Stimulated activated CD4-positive, alpha-beta T cell treated with anti-CD3 and anti-CD28 coated beads, Interleukin-4, amount 100 ng/mL, for 24 hours (primary cell): ENCODE measurements around the gene USP53.
"Not testable (repeated sequence)": the region's sequence is repeated elsewhere in the genome, so short reads cannot be mapped to it uniquely, and the experiment has no call there.

Source experiments
- DNase-seq: peaks from one replicate; pipeline ENCODE4 v3.0.0-alpha.2; 2020

The USP53 gene

DNA sequence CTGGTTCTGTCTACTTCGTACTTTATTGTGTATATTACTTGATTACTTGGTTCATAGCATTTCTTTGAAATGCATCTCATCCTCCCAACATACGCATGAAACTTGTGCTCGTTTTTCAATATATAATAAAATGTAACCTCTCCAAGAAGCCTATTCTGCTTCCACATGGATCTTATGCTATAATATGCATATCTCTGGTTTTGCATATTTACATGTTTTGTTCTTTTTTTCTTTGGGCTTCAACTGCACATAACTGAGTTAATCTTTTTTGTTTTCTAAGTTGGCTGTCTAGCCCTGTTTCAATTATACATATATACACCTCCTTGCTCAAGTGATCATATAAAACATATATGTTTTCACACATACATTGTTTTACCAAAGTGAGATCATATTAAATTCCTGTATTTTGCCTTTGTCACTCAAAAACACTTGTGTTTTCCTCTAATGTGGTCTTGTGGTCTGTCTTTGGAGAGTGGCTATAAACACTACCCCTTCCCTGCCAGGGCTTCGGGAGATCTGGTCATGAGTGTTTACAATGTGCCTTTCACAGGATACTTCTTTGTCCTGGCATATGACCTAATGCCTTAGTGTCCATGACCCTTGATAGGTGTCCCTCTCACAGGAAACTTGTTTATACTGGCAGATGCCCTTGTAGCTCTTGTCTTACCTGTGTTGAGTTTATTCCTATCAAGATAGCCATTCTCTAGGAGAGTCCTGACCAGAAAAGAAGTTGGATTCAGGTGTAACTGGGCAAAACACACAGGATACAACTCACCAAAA lies 17.6 kb downstream of the USP53 start:
- DNase-seq = no peak

DNA sequence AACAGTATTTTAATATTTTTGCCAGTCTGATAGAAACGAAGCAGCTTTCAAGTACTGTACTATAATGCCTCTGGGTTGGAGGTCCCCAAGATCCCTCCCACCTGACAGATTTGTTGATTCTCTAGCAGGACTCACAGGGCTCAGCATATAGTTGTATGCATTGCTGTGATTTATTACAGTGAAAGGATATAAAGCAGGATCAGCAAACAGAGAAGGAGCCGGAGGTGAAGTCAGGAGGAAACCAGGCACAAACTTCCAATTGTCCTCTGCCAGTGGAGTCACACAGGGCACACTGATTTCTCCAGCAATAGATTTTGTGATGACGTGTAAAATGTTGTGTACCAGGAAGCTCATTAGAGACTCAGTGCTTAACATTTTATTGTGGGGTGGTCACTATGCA lies 19.0 kb downstream of the USP53 start:
- DNase-seq = no peak

- DNase-seq = no peak
Observed at GRCh38 chr4:119232286-119232685, 19.8 kb downstream of the USP53 start.

DNA sequence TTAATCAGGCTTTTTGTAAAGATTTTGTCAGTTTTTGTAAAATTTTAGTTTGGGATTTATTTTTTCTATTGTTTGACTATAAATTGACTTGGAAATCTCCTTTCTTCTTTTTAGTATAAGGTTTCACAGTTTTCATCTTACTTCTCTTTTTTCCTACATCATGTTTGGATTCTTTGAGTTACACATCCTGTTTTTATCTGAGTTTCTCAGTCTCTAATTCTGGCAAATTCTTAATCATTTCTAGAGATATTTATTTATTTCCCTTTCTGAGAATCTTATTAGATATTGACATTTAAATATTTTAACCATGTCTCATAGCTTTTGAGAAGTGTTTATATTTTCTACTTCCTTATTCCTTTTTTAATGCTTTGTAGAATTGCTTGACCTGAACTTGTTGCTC lies 20.7 kb downstream of the USP53 start:
- no peak for DNase-seq

- no peak for DNase-seq
Observed at GRCh38 chr4:119233750-119234149, 21.2 kb downstream of the USP53 start.

DNA sequence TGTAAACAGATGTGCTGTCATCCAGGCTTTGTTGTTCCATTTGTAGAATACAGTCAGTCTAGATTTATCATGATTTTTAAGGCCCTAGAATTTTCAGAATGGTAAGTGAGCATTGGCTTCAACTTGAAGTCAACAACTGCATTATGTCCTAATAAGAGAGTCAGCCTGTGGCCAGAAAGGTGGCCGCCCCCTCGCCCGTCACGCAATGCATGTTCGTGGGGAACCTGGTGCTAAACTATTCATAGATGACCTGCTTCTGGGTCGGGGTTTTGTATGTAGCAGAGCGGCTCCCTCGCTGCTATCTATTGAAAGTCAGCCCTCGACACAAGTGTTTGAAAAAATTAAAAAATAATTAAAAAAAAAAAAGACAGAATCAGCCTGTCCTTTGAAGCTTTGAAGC lies 24.7 kb downstream of the USP53 start:
- DNase-seq = no peak

DNA sequence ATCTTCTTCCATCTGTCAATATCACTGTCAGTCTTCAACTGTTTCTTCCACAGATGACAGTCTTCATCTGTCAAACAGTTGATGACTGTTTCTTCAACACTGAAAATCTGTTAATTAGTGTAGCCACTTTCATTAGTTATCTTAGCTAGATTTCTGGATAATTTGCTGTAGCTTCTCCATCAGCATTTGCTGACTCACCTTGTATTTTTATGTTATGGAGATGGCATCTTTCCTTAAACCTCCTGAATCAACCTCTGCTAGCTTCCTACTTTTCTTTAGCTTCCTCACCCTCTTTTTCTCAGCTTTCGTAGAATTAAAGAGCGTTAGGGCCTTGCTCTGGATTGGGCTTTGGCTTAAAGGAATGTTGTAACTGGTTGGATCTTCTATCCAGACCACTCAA lies 25.1 kb downstream of the USP53 start:
- DNase-seq = no peak

GRCh38 chr4:119238068-119238722 lies 25.7 kb downstream of the USP53 start:
- DNase-seq = peak; percentile 37

DNA sequence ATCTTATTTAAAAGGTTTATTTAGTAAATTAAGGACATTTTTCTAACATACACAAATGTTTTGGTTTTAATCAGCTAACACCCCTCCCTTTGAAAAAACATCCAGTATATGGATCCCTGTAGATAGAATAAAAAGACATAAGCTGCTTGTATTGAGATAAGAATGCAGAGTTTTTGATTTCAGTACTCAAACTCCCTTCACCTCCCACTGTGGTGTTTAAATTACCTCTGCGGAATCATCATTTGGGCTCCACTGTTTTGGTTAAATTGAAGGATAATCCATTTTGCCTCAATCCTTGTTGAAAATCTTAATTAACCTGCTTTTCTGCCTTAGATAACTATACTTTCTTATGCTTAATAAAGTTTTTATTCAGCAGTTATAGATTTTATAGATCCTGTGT lies 27.6 kb downstream of the USP53 start:
- no peak for DNase-seq

DNA sequence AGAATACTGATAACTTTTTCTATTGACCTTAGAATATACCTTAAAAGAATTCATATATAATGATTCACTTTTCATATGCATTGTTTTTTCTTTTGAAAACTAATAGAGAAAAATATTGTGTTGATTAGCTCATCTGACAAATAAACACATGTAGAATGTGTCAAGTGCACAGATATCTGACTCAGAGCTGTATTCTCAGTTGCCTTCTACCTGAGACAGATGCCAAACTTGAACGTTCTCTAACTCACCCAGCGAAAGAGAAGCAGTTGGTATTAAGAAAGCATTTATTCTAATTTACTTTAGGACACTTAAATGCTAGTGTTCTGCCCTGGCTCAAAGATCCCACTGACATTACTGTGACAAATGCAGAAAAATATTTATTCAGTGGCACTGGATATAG lies 28.1 kb downstream of the USP53 start:
- DNase-seq = no peak

- no peak for DNase-seq
Observed at GRCh38 chr4:119242417-119242816, 29.9 kb downstream of the USP53 start.

DNA sequence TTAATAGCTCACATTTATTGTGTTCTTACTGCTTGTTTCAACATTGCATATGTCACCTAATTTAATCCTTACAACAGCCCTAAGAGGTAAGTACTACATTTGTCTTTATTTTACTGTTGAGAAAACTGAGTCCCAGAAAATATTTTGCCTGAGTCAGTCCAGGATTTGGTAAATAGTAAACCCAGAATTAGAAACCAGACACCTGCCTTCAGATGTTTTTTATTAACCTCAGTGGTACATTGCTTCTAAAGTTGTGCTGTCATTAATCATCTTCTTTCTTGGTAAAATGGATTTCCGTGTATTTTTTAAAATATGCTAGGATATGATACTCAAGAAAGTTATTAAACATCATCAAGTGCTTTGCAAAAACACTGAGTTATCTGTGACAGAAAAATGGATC lies 31.4 kb downstream of the USP53 start:
- no peak for DNase-seq

DNA sequence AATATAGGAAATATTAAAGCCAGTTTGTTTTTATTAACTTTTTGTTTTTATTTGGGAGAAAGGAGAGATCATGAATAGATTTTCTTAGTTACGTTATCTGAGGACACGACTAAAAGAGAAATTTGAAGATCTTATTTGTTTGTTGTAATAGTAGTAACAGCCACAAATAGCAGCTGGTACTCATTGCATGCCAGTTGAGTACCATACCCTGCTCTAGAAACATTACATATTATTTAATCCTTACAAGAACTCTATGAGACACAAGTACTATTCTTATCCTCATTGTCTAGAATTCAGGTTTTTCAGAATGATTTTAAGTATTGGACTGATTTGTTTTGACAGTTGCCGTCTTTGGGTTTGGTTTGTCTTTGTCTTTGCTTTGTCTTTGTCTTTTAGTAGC lies 31.8 kb downstream of the USP53 start:
- no peak for DNase-seq

DNA sequence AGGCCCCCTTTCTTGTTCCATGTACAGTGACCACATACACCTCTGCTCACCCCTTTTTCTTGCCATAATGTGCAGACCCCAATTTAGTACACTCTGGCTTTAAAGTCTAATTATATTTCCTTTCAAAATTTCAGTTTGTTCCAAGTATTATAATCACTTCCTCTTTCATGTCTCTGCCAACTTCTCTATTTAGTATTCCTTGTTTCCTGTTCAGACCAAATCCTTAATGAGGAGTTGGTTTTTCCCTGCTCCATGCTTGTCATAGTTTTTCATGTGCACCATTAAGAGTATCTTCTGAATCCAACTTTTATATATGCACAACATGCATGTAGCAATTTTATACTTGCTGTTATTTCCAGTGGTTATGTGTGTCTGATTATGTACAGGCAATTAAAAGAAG lies 32.3 kb downstream of the USP53 start:
- no peak for DNase-seq

GRCh38 chr4:119246177-119246733 lies 33.7 kb downstream of the USP53 start:
- DNase-seq = no peak

- DNase-seq = not testable (repeated sequence)
Observed at GRCh38 chr4:119251037-119251436, 38.5 kb downstream of the USP53 start.

DNA sequence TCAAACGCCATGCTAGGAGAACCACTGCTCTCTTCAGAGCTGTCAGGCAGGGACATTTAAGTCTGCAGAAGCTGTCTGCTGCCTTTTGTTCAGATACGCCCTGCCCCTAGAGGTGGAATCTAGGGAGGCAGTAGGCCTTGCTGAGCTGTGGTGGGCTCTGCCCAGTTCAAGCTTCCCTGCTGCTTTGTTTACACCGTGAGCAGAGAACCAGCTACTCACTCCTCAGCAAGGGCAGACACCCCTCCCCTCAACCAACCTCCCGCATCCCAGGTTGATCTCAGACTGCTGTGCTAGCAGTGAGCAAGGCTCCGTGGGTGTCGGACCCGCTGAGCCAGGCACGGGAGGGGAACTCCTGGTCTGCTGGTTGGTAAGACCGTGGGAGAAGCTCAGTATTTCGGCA lies 42.7 kb downstream of the USP53 start:
- not testable (repeated sequence) for DNase-seq

DNA sequence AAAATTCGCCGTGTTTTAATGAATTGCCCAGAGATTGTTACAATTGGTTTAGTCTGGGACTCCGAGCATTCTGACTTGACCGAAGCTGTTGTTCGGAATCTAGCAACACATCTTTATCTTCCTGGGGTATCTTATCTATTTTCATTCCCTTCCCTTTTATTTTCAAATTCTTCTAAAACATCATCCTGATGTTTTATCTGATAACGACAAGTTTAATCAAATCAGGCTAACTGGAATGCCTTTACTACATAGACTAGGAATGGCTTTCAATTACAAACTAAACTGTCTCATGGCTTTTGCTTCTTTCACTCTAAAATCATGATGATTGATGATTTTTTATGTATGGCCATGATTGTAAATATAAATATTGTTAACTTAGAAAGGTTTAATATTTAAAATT lies 48.0 kb downstream of the USP53 start:
- no peak for DNase-seq

GRCh38 chr4:119261986-119262385 lies 49.5 kb downstream of the USP53 start:
- no peak for DNase-seq

DNA sequence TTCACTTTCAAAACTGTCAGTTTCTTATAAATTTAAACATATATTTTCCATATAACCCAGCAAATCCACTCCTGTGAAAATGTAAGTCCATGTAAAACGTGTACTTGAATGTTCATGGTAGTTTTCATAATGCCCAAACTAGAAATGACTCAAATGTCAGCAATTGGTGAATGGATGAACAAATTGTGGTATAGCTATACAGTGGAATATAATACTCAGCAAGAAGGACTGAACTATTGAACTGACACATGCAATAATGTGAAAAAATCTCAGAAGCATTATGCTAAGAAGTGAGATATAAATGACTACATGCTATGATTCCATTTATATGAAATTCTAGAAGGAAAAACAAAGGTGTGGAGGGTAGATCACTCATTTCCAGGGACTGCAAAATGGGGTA lies 52.2 kb downstream of the USP53 start:
- DNase-seq = no peak

DNA sequence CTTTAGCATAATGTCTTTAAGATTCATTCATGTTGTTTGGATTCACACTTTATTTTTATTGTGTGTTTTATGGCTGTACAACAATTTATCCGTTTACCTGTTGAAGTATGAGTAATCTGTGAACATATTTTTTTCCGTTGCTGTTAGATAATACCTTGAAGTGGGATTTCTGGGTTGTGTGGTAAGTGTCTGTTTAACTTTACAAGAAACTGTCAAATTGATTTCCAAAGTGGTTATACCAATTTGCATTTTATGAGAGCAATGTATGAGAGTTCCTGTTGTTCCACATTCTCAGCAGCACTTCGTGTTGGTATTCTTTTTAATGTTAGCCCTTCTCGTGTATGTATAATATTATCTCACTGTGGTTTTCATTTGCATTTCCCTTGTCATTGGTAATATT lies 53.6 kb downstream of the USP53 start:
- DNase-seq = no peak

GRCh38 chr4:119268466-119268865 lies 56.0 kb downstream of the USP53 start:
- DNase-seq = no peak

DNA sequence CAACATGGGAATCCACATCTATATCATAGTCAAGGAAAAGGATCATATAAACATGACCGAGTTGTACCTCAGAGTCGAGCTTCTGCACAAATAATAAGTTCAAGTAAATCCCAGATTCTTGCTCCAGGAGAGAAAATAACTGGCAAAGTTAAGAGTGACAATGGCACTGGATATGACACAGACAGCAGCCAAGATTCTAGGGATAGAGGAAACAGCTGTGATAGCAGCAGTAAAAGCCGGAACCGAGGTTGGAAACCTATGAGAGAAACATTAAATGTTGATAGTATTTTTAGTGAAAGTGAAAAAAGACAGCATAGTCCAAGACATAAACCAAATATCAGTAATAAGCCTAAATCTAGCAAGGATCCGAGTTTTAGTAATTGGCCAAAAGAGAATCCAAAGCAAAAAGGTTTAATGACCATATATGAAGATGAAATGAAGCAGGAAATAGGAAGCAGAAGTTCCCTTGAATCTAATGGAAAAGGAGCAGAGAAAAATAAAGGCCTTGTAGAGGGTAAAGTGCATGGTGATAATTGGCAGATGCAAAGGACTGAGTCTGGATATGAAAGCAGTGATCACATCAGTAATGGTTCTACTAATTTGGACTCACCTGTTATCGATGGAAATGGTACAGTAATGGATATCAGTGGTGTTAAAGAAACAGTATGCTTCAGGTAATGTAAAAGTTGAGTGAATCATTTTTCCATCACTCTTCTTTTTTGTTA lies 59.0 kb downstream of the USP53 start:
- DNase-seq = no peak

DNA sequence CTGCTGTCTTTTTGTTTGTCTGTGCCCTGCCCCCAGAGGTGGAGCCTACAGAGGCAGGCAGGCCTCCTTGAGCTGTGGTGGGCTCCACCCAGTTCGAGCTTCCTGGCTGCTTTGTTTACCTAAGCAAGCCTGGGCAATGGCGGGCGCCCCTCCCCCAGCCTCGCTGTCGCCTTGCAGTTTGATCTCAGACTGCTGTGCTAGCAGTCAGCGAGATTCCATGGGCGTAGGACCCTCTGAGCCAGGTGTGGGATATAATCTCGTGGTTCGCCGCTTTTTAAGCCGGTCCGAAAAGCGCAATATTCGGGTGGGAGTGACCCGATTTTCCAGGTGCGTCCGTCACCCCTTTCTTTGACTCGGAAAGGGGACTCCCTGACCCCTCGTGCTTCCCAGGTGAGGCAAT lies 67.0 kb downstream of the USP53 start:
- DNase-seq = not testable (repeated sequence)
